Dendritic cell treated with granulocyte-macrophage colony-stimulating factor and Interleukin-4, amounts not matched to agents 40 ng/mL and 50 ng/mL, for 4 days (primary cell): ENCODE results near the gene BSDC1.

Experiments
- H3K27ac Mint-ChIP-seq: one replicate; pipeline ENCODE4 v1.8.0; 2022; ENCODE audit warnings: mild to moderate bottlenecking, mixed read lengths
- H3K27me3 Mint-ChIP-seq: one replicate; pipeline ENCODE4 v1.8.0; 2022; ENCODE audit warnings: mild to moderate bottlenecking, mixed read lengths
- H3K36me3 Mint-ChIP-seq: one replicate; pipeline ENCODE4 v1.8.0; 2022; ENCODE audit warnings: low read depth, mixed read lengths
- H3K4me1 Mint-ChIP-seq: one replicate; pipeline ENCODE4 v1.8.0; 2022; ENCODE audit warnings: low read depth, mixed read lengths
- H3K4me3 Mint-ChIP-seq: one replicate; pipeline ENCODE4 v1.8.0; 2022; ENCODE audit warnings: mild to moderate bottlenecking, moderate library complexity, mixed read lengths
- H3K9me3 Mint-ChIP-seq: one replicate; pipeline ENCODE4 v1.8.0; 2022; ENCODE audit warnings: mixed read lengths
- intact Hi-C: fragments of 100-400 bp; cut with micrococcal nuclease; formaldehyde crosslinking; loops from one replicate; pipeline ENCODE4 v1.15.0; 2022

BSDC1 gene

DNA sequence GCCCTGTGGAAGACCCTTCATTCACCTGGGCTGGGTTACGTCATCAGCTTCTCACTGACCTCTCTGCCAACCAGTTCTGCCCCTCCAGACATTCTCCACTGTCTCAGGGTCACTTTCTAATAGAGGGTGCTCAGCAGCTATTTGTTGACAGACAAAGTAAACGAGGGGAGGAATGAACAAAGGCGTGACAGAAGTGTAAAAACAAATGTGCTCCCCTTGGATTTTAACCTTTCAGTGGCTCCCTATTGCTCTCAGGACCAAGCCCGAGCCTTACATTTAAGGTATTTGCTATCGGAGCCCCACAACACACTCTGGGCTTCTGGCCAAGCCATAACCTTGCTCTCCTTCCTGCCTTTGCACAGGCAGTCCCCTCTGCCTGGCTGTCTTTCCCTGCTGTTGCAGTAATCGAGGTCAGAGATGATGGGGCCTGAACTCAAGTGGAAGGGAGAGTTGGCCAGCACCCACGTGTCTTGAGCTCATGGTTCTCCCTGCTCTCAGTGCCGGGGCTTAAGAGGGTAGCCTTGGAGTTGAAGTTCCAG, 48.9 kb downstream of the BSDC1 start:
- Mint-ChIP-seq H3K27ac (peak overlapping the region; percentile 30), H3K4me3 (no peak overlapping the region), H3K36me3 (no peaks in the 10 kb centered on the region), H3K9me3 (no peaks in the 10 kb centered on the region), H3K27me3 (peaks cover 47% of the 10 kb centered on the region), H3K4me1 (peaks cover 57% of the 10 kb centered on the region)
- intact Hi-C loops: no loop called here

DNA sequence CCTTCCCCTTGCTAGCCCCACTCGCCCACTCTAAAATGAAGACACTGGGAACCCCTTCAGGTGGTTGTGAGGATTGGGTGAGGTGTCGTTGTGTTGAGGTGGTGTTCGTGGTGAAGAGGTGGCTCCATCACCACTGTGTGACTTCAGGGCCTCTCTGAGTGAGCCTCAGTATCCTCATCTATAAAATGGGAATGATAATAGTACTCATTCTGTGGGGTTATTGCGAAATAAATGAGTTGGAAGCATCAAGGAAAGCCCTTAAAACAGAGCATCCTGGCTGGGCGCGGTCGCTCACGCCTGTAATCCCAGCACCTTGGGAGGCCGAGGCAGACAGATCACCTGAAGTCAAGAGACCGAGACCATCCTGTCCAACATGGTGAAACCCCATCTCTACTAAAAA, 51.5 kb downstream of the BSDC1 start:
- Mint-ChIP-seq H3K4me3 (no peak overlapping the region), H3K27ac (no peak overlapping the region), H3K4me1 (peaks cover 58% of the 10 kb centered on the region), H3K9me3 (no peaks in the 10 kb centered on the region), H3K27me3 (peaks cover 41% of the 10 kb centered on the region), H3K36me3 (no peaks in the 10 kb centered on the region)
- intact Hi-C loops: no loop called here

DNA sequence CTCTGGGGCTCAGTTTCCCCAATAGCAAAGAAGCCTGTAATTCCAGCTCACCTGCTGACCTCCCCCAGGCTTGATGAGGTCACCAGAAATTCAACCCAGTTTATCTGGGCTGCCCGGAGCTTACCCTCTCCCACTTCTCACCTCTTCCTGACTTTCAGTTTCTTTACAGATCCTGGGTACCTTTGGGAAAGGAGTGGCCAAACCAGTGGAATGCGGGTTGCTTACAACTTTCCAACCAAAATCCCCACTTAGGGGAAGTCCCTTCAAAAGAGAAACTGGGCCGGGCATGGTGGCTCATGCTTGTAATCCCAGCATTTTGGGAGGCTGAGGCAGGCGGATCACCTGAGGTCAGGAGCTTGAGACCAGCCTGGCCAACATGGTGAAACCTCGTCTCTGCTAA, 52.3 kb downstream of the BSDC1 start:
- no peak overlapping the region for H3K4me3 Mint-ChIP-seq
- no peaks in the 10 kb centered on the region for H3K36me3 Mint-ChIP-seq
- intact Hi-C loops: no loop called here
- peaks cover 36% of the 10 kb centered on the region for H3K27me3 Mint-ChIP-seq
- H3K4me1 Mint-ChIP-seq: peaks cover 65% of the 10 kb centered on the region
- H3K27ac Mint-ChIP-seq: no peak overlapping the region
- no peaks in the 10 kb centered on the region for H3K9me3 Mint-ChIP-seq

DNA sequence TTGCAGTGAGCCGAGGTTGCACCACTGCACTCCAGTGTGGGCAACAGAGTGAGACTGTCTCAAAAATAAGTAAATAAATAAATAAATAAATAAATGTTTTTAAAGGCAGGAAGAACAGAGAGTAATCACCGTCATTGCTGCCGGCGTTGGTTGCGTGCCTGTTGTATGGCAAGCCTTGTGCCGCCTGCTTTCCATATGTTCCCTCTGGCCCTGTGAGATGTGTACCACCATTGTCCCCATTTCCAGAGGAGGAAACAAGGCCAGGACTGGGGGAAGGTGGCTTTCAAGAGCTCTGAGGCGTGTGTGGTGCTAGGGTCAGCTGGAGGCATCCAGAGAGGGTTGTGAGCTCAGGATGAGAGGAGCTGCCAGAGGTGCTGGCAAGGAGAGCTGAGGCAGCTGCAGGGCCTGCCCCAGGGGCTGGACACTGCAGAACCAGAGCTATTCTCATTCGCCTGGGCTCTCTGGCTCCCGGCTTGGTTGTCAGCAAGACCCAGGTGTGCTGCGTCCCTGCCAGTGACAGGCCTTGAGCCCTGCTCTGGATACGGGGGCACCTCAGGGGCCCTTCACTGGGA, 53.0 kb downstream of the BSDC1 start:
- Mint-ChIP-seq H3K4me3 (no peak overlapping the region), H3K4me1 (peaks cover 66% of the 10 kb centered on the region), H3K9me3 (no peaks in the 10 kb centered on the region), H3K27ac (peak overlapping the region; percentile 35), H3K36me3 (no peaks in the 10 kb centered on the region), H3K27me3 (peaks cover 29% of the 10 kb centered on the region)
- intact Hi-C loops: no loop called here

DNA sequence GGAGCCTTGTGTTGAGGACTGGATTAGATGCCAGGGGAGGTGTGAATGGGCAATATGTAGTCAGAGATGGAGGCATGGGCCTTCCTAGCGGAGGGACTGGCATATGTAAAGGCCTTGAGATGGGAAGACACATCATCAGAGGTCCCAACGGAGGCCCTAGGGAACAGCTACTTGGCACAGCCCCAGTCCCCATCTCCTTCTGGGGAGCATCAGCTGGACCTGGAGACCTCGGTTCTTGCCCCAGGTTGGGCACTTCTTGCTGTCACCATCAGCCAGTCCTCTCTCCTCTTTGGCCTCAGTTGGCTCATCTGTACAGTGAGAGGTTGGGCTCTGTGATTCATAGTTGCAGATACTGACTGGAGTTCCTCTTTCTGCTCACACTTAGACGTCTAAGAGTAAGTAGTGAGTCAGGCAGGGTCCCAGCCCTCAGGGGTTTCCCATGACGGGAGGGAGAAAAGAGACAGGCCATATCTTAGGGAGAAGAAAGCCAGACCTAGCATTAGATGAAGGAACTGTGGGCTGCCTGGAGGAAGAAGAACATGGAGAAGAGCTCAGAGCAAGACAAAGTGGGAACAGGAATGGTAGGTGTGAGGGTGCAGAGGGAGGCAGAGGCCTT, 54.8 kb downstream of the BSDC1 start:
- Mint-ChIP-seq H3K36me3 (no peaks in the 10 kb centered on the region), H3K4me3 (no peak overlapping the region), H3K4me1 (peaks cover 61% of the 10 kb centered on the region), H3K9me3 (no peaks in the 10 kb centered on the region), H3K27me3 (peaks cover 16% of the 10 kb centered on the region), H3K27ac (peak overlapping the region; percentile 80)
- intact Hi-C loops: loop anchor here (1.0 kb wide), 1 partner anchor 12 kb away; no protein-coding TSS in a partner anchor

DNA sequence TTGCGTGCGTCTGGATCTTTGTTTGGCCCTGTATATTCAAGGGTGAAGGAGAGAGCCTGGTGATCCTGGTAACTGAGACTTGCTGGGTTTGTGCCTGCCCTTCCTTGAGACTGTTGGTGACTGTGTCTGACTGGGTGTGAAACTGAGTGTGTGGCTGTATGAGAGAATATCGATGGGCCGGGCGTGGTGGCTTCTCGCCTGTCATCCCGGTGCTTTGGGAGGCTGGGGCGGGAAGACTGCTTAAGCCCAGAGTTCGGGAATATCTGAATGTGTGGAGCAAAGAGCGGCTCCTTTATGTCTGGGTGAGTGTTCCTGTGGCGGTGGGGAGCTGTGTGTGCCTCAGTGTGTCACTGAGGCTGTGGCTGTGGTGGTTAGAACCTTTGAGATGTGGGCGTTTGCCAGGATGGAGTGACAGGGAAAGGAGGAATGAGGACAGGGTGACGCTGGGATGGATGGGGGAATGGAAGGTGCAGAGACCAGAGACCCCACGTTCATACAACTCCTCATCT, 55.5 kb downstream of the BSDC1 start:
- Mint-ChIP-seq H3K27me3 (peaks cover 11% of the 10 kb centered on the region), H3K4me3 (no peak overlapping the region), H3K36me3 (peaks cover 6% of the 10 kb centered on the region), H3K27ac (peak overlapping the region; percentile 80), H3K4me1 (peaks cover 69% of the 10 kb centered on the region), H3K9me3 (no peaks in the 10 kb centered on the region)
- intact Hi-C loops: loop anchor here (1.0 kb wide), 1 partner anchor 13 kb away; no protein-coding TSS in a partner anchor

DNA sequence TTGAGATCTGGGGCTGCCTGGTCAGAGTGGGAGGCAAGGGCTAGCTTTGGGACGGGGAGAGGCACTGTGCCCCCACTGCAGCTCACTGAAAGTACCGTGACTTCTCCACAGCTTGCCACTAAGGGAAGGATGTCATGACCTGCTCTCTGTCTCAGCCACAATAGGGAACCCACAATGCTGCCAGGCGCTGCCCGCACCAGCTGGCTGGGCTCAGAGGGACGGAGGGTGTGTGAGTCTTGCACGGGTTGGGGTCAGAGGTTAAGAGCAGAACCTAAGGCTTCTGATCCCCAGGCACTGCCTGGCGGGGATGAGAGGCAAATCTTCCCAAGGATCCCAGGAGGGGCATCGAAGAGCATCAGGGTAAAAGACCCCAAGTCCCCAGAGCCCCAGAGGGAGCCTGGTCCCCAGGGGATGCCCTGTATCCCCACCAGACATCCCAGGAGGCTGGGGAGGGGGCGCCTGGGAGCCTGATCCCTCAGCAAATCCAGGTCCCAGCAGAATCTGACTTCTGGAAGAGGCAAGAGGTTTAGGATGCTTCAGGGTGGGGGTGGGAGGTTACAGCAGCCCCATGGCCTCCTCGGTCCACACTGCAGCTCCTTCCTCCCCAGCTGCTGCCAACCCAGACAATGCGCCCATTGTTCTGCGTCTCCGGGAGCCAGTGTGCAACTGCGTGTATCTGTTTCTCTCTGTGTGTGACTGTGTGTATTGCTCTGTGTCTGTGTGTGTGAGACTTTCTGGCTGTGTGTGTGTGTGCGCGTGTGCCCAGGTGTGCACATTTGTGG, 56.2 kb downstream of the BSDC1 start:
- intact Hi-C loops: no loop called here
- Mint-ChIP-seq H3K36me3 (peaks cover 12% of the 10 kb centered on the region), H3K4me1 (peaks cover 73% of the 10 kb centered on the region), H3K27ac (peak overlapping the region; percentile 80), H3K4me3 (peak overlapping the region; percentile 52), H3K9me3 (no peaks in the 10 kb centered on the region), H3K27me3 (peaks cover 5% of the 10 kb centered on the region)

DNA sequence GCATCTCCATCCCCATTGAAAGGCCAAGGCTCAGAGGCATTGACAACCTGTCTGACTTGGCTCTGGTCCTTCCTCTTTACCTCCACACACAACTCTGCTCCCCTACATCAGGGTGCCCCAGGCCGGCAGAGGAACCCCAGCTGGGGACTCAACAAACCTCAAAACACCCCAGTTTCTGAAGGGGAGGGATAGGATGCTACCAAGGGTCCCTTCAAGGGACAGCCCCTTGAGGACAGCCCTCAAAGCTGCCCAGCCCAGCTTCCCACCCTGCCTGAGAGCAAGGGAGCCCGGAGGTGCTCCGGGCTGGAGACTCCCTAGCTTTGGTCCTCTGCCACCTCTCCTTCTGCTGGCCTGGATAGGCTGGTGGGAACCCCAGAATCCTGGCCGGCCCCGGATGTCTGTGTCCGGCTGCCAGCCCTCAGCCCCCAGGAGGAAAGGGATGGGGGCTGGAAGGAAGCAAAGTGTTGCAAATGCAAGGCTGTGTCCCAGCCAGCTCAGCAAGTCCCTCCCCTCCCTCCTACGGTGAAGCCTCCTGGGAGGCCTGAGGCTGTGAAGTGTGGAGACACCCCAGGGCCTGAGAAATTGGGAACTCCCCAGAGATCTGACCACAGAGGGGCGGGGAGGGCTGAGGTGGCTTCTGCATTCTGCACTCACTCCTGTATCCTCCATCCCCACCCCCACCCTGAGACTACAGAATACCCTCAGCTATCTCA, 57.1 kb downstream of the BSDC1 start:
- peaks cover 21% of the 10 kb centered on the region for H3K36me3 Mint-ChIP-seq
- peaks cover 66% of the 10 kb centered on the region for H3K4me1 Mint-ChIP-seq
- intact Hi-C loops: no loop called here
- peaks cover 5% of the 10 kb centered on the region for H3K27me3 Mint-ChIP-seq
- H3K27ac Mint-ChIP-seq: peak overlapping the region; percentile 80
- H3K4me3 Mint-ChIP-seq: peak overlapping the region; percentile 52
- H3K9me3 Mint-ChIP-seq: no peaks in the 10 kb centered on the region

DNA sequence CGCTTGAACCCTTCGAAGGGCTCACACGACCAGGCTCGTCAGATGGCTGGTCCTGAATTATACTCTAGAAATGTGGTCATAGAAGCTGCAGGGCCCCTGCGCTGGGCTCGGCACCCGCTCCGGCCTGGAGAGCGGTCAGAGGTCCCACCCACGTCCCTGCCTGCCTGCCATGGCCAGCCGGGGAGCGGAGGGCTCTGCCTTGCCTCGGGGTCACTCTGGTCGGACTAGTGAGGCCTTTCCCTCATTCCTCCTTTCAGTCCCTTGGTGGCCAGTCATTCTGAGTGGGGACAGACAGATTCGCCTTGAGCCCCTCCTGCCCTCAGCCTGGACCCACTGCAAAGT, 57.7 kb downstream of the BSDC1 start:
- intact Hi-C loops: no loop called here
- Mint-ChIP-seq H3K27me3 (peaks cover 5% of the 10 kb centered on the region), H3K4me1 (peaks cover 64% of the 10 kb centered on the region), H3K27ac (peak overlapping the region; percentile 80), H3K9me3 (no peaks in the 10 kb centered on the region), H3K36me3 (peaks cover 26% of the 10 kb centered on the region), H3K4me3 (peak overlapping the region; percentile 52)

DNA sequence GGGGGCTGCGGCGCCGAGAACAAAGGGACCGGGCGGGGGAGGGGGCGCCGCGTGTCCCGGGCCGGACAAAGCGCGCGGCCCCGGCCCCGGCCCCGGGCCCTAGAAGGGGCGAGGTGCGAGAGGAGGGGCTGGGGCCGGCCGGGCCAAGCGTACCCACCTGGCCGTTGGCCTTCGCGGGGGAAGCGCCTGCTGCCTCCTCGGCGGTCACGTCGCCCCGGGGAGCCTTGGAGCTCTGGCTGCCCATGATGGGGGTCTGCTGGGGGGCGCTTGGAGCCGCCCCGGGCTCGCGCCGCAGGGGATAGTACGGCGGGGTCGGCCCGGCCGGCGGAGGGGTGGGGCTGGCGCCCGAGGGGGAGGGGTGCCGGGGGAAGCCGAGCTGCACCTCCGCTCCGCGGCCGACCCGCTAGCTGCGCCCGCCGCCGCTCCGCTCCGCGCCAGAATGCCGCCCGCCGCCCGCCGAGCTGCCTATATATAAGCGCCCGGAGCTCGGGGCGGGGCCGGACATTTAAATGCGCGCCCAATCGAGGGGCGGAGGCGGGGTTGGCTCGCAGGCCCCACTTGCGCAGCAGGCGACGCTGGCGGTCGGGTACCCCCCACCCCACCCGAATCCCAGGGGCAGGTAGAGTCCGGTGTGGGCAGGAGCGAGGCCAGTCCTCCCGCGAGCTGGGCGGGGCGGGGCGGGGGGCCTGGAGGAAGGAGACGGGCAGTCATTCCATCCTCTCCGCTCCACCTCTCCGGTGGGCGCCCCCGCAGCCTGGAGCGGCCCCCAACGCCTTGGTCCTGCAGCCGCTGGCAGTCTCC, 58.3 kb downstream of the BSDC1 start, which contains the start of gene MARCKSL1:
TSS of gene MARCKSL1 (minus strand) at position 444 of the 801 bp plus-strand sequence. CDS start at position 244, 200 bp downstream.
- peak within 1 kb of the TSS; percentile 73 for H3K4me3 Mint-ChIP-seq
- peak within 1 kb of the TSS; percentile 80 for H3K27ac Mint-ChIP-seq
- peaks cover 64% of the 10 kb centered on the region for H3K4me1 Mint-ChIP-seq
- no peaks in the 10 kb centered on the region for H3K9me3 Mint-ChIP-seq
- H3K27me3 Mint-ChIP-seq: peaks cover 5% of the 10 kb centered on the region
- intact Hi-C loops: loop anchor here (1.0 kb wide), 1 partner anchor 36 kb away; no protein-coding TSS in a partner anchor
- peaks cover 32% of the 10 kb centered on the region for H3K36me3 Mint-ChIP-seq

DNA sequence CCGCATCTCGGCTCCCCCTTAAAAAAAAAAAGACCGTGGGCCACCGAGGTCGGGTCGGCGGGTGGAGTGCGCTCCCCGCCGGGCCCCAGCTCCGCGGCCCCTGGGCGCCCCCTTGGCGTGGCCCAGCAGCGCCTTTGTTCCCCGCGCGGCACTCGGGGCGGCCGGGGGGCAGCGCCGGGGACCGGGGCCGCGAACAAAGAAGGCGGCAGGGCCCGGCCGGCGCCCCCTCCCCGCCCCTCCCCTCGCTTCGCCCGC, 58.8 kb downstream of the BSDC1 start:
- H3K9me3 Mint-ChIP-seq: no peaks in the 10 kb centered on the region
- peak overlapping the region; percentile 73 for H3K4me3 Mint-ChIP-seq
- H3K36me3 Mint-ChIP-seq: peaks cover 37% of the 10 kb centered on the region
- peaks cover 62% of the 10 kb centered on the region for H3K4me1 Mint-ChIP-seq
- H3K27ac Mint-ChIP-seq: no peak overlapping the region
- peaks cover 5% of the 10 kb centered on the region for H3K27me3 Mint-ChIP-seq
- intact Hi-C loops: loop anchor here (1.0 kb wide), 1 partner anchor 37 kb away; no protein-coding TSS in a partner anchor

DNA sequence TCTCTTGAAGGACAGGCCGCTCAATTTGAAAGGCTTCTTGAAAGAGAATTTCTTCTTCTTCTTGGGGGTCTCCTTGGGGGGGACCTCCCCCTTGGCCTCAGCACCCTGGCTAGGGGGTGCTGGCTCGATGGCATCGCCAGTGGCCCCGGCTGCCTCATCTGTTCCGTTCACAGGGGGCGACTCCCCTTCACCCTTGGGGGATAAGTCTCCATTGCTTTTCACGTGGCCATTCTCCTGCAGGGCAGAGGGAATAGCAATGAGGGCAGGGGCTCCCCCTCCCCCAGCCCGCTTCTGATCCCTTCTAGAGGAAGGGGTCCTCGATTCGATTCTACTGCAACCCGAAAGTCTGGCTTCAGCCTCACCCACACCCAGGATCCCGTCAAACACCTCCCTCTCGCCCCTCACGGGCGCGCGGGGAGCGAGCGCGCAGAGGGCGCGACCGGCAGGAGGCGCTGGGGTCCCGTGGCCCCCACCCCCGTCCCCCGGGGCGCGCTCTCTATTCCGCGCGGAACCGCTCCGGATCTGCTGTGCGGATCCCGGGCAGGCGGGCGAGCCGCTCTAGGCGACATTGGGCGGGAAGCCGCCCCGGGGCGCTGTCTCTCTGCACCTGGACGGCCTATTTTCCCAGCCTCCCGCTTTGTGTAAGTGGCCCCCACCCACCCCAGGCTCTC, 59.2 kb downstream of the BSDC1 start:
- intact Hi-C loops: loop anchor here (1.0 kb wide), 1 partner anchor 37 kb away; no protein-coding TSS in a partner anchor
- Mint-ChIP-seq H3K36me3 (peaks cover 42% of the 10 kb centered on the region), H3K4me3 (peak overlapping the region; percentile 73), H3K4me1 (peaks cover 58% of the 10 kb centered on the region), H3K9me3 (no peaks in the 10 kb centered on the region), H3K27ac (peak overlapping the region; percentile 30), H3K27me3 (peaks cover 5% of the 10 kb centered on the region)
